ENCODE results near the gene KRTAP3-3. TPM values are rescaled to one million over a fixed set of nuclear protein-coding genes. Genes with fewer than 3 reads are reported as not detected.

Gene KRTAP3-3
- total and polyA plus RNA-seq, 2 of the 4 experiments (the other 2 are of a cell fraction): not detected

GRCh38 chr17:40980117-40980516 lies 13.8 kb downstream of the KRTAP3-3 start:
- no peaks in the 10 kb centered on the region for H3K9me1 ChIP-seq (ENCODE audit: insufficient read depth, low read length)
- H2BK20ac ChIP-seq (ENCODE audit: low read depth, low read length): 0 out of 2 replicates have a peak overlapping the region, but pooled peaks have one; percentile 1
- ChIA-PET POLR2A (ENCODE audit: unreplicated experiment) (interaction anchor here (0.6 kb wide), 1 partner anchor 35 kb away, joined by 4 read pairs; no protein-coding TSS in a partner anchor), CTCF (no interaction called here)
- no peak overlapping the region for H3K18ac ChIP-seq (ENCODE audit: low read depth, low read length)
- no peak overlapping the region; the same call in 2 of the 3 replicates for H2BK15ac ChIP-seq (ENCODE audit: low read depth, low read length)
- intact Hi-C loops (cut with micrococcal nuclease) (no loop called here), in situ Hi-C loops (cut with MboI; ENCODE audit: low sequenced_read_pairs) (no loop called here), dilution Hi-C loops (cut with HindIII; ENCODE audit: low sequenced_read_pairs, unreplicated experiment) (no loop called here)
- peak overlapping the region; percentile 75 for H2AFZ ChIP-seq (replicated peaks; ENCODE audit: low read length, poor library complexity)
- no peak overlapping the region for H3K4me3 ChIP-seq (ENCODE audit: insufficient read depth, low read depth, low read length)
- no peak overlapping the region for H2BK5ac ChIP-seq (ENCODE audit: low read depth, low read length, poor library complexity, severe bottlenecking)
- no peaks in the 10 kb centered on the region for H3K36me3 ChIP-seq (ENCODE audit: control insufficient read depth, insufficient read depth, low read length)
- no peak overlapping the region for H2AK9ac ChIP-seq (replicated peaks; ENCODE audit: low read depth, low read length, poor library complexity)
- H3K27ac ChIP-seq (ENCODE audit: insufficient read depth, low read length): no peak overlapping the region
- no peaks in the 10 kb centered on the region for H3K27me3 ChIP-seq (ENCODE audit: control insufficient read depth, insufficient read depth, low read length)
- no peaks in the 10 kb centered on the region for H3K9me3 ChIP-seq (ENCODE audit: control insufficient read depth, insufficient read depth, low read length)
- no peaks in the 10 kb centered on the region for H4K20me1 ChIP-seq (ENCODE audit: insufficient read depth, low read length)
- H3K4me1 ChIP-seq (ENCODE audit: control insufficient read depth, insufficient read depth, low read length): peaks cover 5% of the 10 kb centered on the region
- 80% methylated on average over 1 of the region's 3 CpGs; no CpG with 5 or more reads in 1 of the 2 experiments for WGBS, 2 experiments (ENCODE audit: extremely low coverage in 2 of 2, insufficient read length in 1 of 2)
- BruUV-seq (replicated peaks): no TSS peak
- H3K4ac ChIP-seq (ENCODE audit: low read depth, low read length): no peak overlapping the region
- H2BK120ac ChIP-seq (ENCODE audit: low read depth, low read length): no peak overlapping the region
- H4K5ac ChIP-seq (ENCODE audit: low read depth, low read length): no peak overlapping the region
- no peaks in the 10 kb centered on the region for H3K79me1 ChIP-seq (ENCODE audit: low read depth in 1 of 2, low read length in 2 of 2)
- ATAC-seq (ENCODE audit: low read depth) (no peak), DNase-seq (no peak)
- H4K91ac ChIP-seq (ENCODE audit: insufficient read depth, low read depth, low read length): no peak overlapping the region
- H3K23ac ChIP-seq (ENCODE audit: low read depth, low read length): no peak overlapping the region
- H3K4me2 ChIP-seq (ENCODE audit: low read depth, low read length): no peak overlapping the region
- H3K14ac ChIP-seq (replicated peaks; ENCODE audit: low read depth, low read length): no peak overlapping the region
- TF ChIP-seq SMC3 (IDR thresholded peaks at IDR 0.05; ENCODE audit: low read depth, low read length) (no peak), USF2 (IDR thresholded peaks at IDR 0.05; ENCODE audit: low read depth, low read length) (no peak), CTCF (conservative IDR thresholded peaks at IDR 0.05; ENCODE audit: low read depth, low read length) (no peak), RAD21 (IDR thresholded peaks at IDR 0.05; ENCODE audit: low read length) (no peak)
- H3K56ac ChIP-seq (ENCODE audit: extremely low read depth, insufficient read depth, low read length): no peak overlapping the region
- H3K9ac ChIP-seq (ENCODE audit: low read depth, low read length): no peak overlapping the region
- H4K8ac ChIP-seq (ENCODE audit: low read depth in 2 of 2, low read length in 2 of 2): no peak overlapping the region
- peak overlapping the region; percentile 35; the same call in 1 of the 2 replicates for H2AK5ac ChIP-seq (ENCODE audit: low read depth, low read length)
